ENCODE measurements around the gene DSG2.

GRCh38 chr18:31579375-31579774 is 81.4 kb downstream of the DSG2 start:
- TF ChIP-seq POLR2A (IDR thresholded peaks at IDR 0.05): no peak
- no peak for TF ChIP-seq CTCF (IDR thresholded peaks at IDR 0.05)
